H1 (cell line): Measurements from ENCODE around the gene RABEP1. TPM values are rescaled to one million over a fixed set of nuclear protein-coding genes. Genes with fewer than 3 reads are reported as not detected.

Source experiments
- CBX8 ChIP-seq: fragments of 300-800, 300-1000 bp; sonication (generic); IDR thresholded peaks from 2 replicates; pipeline ENCODE4 v1.7.1; 2016; ENCODE audit warnings: low read depth, low read length, borderline replicate concordance
- CHD1 ChIP-seq: IDR thresholded peaks from 2 replicates; pipeline ENCODE4 v1.6.1; 2012; ENCODE audit warnings: low read depth, low read length, improper control_type of control experiment
- CHD2 ChIP-seq: IDR thresholded peaks from 2 replicates; pipeline ENCODE4 v1.6.1; 2012; ENCODE audit warnings: low read length, improper control_type of control experiment
- GABPA ChIP-seq: IDR thresholded peaks from 2 replicates; pipeline ENCODE4 v1.6.1; 2011; ENCODE audit warnings: mild to moderate bottlenecking, low read length, moderate library complexity, borderline replicate concordance; ENCODE audit not compliant: insufficient read depth
- HDAC2 ChIP-seq, 2 experiments: fragments of 300-600 bp in 1 of 2; sonication (generic) in 1 of 2; IDR thresholded peaks; 2 replicates each; pipeline ENCODE4 v1.6.1; 2011 to 2012; ENCODE audit warnings: low read depth in 2 of 2, low read length in 2 of 2, mild to moderate bottlenecking in 2 of 2, moderate library complexity in 2 of 2, borderline replicate concordance in 1 of 2, inconsistent platforms in 1 of 2
- NANOG ChIP-seq: IDR thresholded peaks from 2 replicates; pipeline ENCODE4 v1.6.1; 2011; ENCODE audit warnings: low read length, low read depth, mild to moderate bottlenecking, inconsistent platforms; ENCODE audit not compliant: insufficient read depth, poor library complexity, severe bottlenecking
- POLR2A ChIP-seq, 2 experiments: IDR thresholded peaks; 1 replicate in 1 of 2; 2 replicates in 1 of 2; pipeline ENCODE4 v1.6.1; 2011; ENCODE audit warnings: low read depth in 2 of 2, low read length in 2 of 2, mild to moderate bottlenecking in 2 of 2; ENCODE audit errors: control extremely low read depth in 1 of 2
- SAP30 ChIP-seq: fragments of 300-600 bp; sonication (generic); IDR thresholded peaks from 2 replicates; pipeline ENCODE4 v1.7.1; 2012; ENCODE audit warnings: low read length, moderate library complexity, mild to moderate bottlenecking, inconsistent platforms; ENCODE audit not compliant: insufficient read depth, insufficient replicate concordance
- SP4 ChIP-seq: IDR thresholded peaks from 2 replicates; pipeline ENCODE4 v1.6.1; 2012; ENCODE audit warnings: low read length, inconsistent platforms
- polyA plus RNA-seq, 7 experiments: library from polyadenylated mRNA; depleted of rRNA in 3 of 7; stranded (reverse) in 5 of 7; unstranded in 2 of 7; fragments of >200 nt in 5 of 7; fragments of 200-250 nt in 2 of 7; gene quantifications; 1 replicate in 5 of 7; 2 replicates in 1 of 7; 4 replicates in 1 of 7; pipeline versions ENCODE4 v1.2.1 to v1.2.3, GENCODE V29; 2011 to 2013; ENCODE audit warnings: missing spikeins in 2 of 7, mixed read lengths in 2 of 7
- total RNA-seq: library from RNA; stranded (reverse); fragmentation: NEBNext Ultra II Directional; extraction: Animal tissue kit (Norgen Biotek cat#: 25700); gene quantifications from 2 replicates; pipeline ENCODE4 v1.2.1, GENCODE V29; 2021
- TF ChIP-seq, protein P1 (sequence below): fragments of 300-600 bp; sonication (generic); IDR thresholded peaks from 2 replicates; pipeline ENCODE4 v1.7.1; 2012; ENCODE audit warnings: low read length, moderate library complexity, mild to moderate bottlenecking, inconsistent platforms; ENCODE audit not compliant: insufficient replicate concordance

RABEP1 gene
- total and polyA plus RNA-seq, 2 of the 8 experiments (the other 6 are each of a cell fraction or from before 2014, with no cell fraction given), result 8.5 to 52.3 TPM

DNA sequence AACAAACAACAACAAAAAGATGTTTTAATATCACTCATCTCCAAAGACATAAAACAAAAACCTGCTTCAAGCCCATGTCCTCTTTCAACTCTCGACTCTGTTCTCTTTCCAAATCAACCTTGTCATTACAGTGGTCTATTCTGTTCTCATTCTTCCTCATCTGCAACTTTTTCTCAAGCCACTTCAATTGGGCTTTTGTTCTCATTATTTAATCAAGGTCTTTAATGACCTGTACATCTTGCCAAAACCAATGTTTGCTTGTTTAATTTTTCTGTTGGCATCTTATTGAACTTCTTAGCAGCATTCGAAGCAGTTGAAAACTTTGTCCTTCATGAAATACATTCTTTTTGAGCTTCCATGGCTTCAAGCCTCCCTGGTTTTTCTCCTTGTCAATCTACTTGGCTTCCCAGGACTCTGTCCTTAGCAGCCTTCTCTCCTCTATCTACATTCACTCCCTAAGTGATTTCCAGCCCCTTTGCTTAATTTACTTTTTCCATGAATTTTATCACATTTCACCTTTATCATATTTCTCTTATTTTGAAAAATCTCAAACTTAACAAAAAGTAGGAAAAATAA is 19.6 kb upstream of the RABEP1 start (continued):
- TF ChIP-seq, protein P1, sequence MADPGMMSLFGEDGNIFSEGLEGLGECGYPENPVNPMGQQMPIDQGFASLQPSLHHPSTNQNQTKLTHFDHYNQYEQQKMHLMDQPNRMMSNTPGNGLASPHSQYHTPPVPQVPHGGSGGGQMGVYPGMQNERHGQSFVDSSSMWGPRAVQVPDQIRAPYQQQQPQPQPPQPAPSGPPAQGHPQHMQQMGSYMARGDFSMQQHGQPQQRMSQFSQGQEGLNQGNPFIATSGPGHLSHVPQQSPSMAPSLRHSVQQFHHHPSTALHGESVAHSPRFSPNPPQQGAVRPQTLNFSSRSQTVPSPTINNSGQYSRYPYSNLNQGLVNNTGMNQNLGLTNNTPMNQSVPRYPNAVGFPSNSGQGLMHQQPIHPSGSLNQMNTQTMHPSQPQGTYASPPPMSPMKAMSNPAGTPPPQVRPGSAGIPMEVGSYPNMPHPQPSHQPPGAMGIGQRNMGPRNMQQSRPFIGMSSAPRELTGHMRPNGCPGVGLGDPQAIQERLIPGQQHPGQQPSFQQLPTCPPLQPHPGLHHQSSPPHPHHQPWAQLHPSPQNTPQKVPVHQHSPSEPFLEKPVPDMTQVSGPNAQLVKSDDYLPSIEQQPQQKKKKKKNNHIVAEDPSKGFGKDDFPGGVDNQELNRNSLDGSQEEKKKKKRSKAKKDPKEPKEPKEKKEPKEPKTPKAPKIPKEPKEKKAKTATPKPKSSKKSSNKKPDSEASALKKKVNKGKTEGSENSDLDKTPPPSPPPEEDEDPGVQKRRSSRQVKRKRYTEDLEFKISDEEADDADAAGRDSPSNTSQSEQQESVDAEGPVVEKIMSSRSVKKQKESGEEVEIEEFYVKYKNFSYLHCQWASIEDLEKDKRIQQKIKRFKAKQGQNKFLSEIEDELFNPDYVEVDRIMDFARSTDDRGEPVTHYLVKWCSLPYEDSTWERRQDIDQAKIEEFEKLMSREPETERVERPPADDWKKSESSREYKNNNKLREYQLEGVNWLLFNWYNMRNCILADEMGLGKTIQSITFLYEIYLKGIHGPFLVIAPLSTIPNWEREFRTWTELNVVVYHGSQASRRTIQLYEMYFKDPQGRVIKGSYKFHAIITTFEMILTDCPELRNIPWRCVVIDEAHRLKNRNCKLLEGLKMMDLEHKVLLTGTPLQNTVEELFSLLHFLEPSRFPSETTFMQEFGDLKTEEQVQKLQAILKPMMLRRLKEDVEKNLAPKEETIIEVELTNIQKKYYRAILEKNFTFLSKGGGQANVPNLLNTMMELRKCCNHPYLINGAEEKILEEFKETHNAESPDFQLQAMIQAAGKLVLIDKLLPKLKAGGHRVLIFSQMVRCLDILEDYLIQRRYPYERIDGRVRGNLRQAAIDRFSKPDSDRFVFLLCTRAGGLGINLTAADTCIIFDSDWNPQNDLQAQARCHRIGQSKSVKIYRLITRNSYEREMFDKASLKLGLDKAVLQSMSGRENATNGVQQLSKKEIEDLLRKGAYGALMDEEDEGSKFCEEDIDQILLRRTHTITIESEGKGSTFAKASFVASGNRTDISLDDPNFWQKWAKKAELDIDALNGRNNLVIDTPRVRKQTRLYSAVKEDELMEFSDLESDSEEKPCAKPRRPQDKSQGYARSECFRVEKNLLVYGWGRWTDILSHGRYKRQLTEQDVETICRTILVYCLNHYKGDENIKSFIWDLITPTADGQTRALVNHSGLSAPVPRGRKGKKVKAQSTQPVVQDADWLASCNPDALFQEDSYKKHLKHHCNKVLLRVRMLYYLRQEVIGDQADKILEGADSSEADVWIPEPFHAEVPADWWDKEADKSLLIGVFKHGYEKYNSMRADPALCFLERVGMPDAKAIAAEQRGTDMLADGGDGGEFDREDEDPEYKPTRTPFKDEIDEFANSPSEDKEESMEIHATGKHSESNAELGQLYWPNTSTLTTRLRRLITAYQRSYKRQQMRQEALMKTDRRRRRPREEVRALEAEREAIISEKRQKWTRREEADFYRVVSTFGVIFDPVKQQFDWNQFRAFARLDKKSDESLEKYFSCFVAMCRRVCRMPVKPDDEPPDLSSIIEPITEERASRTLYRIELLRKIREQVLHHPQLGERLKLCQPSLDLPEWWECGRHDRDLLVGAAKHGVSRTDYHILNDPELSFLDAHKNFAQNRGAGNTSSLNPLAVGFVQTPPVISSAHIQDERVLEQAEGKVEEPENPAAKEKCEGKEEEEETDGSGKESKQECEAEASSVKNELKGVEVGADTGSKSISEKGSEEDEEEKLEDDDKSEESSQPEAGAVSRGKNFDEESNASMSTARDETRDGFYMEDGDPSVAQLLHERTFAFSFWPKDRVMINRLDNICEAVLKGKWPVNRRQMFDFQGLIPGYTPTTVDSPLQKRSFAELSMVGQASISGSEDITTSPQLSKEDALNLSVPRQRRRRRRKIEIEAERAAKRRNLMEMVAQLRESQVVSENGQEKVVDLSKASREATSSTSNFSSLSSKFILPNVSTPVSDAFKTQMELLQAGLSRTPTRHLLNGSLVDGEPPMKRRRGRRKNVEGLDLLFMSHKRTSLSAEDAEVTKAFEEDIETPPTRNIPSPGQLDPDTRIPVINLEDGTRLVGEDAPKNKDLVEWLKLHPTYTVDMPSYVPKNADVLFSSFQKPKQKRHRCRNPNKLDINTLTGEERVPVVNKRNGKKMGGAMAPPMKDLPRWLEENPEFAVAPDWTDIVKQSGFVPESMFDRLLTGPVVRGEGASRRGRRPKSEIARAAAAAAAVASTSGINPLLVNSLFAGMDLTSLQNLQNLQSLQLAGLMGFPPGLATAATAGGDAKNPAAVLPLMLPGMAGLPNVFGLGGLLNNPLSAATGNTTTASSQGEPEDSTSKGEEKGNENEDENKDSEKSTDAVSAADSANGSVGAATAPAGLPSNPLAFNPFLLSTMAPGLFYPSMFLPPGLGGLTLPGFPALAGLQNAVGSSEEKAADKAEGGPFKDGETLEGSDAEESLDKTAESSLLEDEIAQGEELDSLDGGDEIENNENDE, result no peak
- TF ChIP-seq HDAC2 (IDR thresholded peaks at IDR 0.05; ENCODE audit: borderline replicate concordance in 1 of 2, low read depth in 2 of 2, low read length in 2 of 2) (no peak), CHD1 (no peak), SP4 (no peak), POLR2A (IDR thresholded peaks at IDR 0.05; ENCODE audit: control extremely low read depth in 1 of 2, low read depth in 2 of 2, low read length in 2 of 2) (no peak), CHD2 (no peak), SAP30 (no peak), GABPA (no peak), NANOG (no peak), CBX8 (no peak)
